Cerebellar nuclear complex (tissue), 1 donor: ENCODE data around the gene MLLT1.

Experiments
- DNase-seq, 2 experiments: peaks; one replicate each; lab custom pipeline; 2025; lab: John Stamatoyannopoulos, UW

The MLLT1 gene

DNA sequence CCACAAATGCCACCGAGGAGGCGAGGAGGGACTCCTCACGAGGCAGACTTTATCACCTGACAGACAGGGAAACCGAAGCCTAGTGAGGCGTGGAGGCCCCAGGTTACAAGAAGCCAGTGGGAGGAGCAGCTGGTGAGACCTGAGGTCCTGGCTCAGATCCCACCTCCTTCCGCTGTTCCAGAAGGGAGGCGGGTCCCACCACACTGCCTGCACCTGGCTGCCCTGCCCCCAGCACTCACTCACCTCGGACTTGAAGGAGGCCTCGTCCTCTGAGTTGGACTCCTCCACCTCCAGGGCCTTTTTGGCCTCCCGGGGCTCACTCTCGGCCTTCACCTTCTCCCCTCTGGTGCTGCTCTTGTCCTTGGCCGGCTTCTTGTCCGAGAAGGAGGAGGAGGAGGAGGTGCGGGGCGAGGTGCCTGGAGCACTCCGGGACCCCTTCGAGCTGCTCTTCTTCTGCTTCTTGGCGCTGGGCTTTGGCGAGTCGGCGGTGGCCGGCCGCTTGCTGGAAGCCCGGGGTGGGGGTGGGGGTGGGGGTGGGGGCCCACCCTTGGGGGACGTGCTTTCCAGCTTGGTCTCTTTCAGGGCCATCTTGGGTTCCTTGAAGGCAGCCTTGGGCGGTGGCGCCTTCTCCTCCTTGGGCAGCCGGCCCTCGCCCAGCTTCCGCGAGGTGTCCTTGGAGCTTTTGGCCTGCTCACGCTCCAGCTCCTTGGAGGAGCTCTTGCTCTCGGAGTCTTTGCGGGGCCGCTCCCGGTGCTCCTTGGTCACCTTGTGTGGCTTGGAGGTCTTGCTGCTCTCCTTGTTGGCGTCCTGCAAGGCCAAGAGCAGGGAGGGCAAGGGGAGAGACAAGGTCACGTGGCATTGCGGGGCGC is 57.7 kb downstream of the MLLT1 start:
- no peak for DNase-seq

DNA sequence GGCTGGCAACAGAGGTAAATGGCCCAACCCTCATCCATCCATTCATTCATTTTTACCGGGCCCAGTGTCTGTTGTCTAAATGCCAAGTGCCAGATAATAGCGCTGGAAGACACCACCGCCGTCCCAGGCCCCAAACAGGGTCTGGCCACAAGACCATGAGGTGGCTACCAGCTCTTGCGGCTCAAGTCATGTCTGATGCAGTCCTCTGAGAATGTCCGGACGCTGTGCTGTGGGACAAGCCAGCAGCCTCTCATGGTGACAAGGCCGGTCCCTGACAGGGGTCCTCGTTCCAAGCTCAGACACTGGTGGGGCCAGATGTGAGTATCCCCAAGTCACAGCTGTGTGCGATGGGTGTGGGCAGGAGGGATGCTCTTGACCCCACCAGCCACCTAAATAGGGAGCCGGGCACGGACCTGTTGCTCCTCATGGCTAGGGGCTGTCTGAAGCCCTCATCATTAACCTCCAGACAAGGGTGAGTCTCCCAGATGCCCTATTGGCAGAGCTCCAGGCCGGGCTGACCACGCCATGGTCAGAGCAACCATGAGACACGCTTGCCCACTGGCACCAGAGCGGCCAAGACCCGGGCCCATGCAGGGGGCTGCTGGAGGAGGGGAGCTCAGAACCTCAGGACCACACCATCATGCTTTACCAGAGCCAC is 58.4 kb downstream of the MLLT1 start:
- DNase-seq: no peak

DNA sequence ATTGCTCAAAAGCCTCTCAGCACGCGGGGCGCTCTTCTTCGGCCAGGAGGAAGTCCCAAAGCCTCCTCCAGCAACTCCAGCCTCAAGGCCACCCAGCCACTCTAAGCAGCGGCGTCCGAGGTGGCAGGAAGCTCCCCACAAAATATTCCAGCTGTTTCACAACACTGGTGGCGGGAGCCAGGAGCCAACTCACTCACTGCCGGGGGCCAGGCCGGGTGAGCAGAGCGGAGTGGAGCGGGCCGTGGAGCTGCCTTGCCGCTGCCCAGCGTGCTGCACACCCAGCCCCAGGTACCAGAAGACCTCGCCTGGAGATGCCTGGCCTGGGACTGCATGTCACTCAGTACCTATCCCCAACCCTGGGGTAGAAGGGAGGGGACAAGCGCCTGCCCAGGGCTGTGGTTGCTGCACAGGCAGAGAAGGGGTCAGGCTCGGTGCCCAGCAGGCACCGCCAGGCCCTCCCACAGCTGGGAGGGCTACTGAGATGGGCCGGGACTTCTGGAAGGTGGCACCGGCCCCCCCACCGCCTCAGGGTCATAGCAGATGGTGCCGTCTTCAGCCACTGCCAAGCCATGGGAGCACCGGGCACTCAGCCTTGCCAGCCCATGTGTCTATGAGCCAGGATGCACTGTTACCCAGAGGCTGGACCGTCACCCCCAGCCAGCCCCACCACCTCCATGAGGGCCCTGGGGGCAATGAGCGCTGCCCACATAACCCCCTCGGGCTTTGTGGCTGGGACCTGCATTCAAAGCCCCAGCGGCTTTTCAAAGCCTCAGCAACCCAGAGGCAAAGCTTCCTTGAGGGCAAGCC is 59.2 kb downstream of the MLLT1 start:
- DNase-seq: peak in 1 of 2 experiments; percentile 35

DNA sequence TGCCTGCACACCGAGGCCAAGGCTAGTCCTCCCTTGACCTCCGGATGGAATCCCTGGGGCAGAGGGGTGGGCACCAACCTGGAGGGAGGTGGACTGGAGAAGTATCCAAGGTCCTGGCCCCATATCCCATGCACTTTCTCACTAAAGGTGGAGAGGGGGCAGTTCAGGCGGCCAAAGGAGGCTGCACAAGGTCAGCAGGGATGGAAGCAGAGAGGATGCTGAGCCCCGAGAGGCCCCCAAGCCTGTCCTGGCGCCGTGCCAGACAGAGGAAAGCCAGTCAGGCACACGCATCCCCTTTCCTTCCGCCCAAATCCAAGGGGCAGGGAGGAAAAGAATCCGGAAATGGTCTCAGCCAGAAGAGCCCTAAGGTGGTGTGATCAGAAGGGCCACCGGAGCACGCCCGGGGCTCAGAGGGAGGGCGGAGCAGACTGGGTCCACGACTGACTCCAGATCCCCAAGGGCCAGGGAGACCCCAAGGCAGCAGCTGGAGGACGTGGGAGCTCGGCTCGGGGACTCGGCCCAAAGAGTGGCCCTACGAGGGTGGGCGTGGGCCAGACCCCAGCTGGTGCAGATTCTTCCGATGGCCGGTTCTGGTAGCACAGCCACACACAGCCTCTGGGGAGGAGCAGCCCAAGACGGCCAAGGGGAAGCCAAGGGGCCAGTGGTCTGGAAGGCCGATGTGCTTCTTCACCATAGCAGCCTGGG is 60.0 kb downstream of the MLLT1 start:
- DNase-seq: no peak

DNA sequence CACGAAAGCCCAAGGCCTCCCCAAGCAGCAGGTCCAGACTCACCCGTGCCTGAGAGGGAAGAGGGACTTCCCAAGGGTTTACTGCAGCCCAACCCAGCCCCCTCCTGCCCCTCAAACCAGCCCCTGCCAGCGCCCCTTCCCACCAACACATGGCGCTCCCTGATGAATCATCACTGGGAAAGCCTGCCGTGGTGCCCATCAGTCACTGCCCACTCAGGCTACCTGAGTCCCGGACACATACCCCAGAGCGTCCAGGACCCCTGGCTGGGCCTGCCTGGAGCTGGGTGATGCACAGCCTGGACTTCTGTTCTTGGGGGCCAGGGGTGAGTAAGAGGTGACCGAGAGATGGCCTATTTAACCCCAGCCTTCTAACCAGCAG is 60.6 kb downstream of the MLLT1 start:
- DNase-seq: no peak

DNA sequence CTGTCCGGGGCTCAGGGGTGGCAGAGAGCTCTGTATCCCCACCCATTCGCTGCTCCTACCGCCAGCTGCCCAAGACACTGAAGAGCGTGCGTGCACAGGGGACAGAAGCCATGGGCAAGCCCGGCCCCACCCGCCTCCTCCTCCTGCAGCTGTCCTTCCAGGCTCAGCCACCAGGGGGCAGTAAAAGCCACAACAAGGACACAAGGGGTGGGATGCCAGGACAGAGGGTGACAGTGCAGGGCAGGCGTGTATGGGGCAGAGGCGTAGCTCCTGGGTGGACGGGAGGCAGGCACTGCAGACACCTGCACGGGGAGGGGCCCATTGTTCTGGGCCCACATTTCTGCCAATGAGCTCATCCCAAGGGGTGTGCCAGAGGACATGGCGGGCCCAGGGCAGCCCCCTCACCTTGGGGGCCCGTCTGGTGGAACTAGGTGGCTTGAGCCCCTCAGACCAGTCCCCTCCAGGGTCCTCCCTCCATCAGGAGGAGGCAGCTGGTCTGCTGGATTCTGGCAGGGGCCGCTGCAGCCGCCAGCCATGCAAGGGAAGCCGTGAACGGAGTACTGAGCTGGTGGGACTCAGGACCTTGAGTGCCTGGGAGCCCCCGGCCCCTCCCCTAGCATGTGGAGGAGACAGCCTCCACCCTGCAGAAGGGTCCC is 61.2 kb downstream of the MLLT1 start:
- DNase-seq: peak in 1 of 2 experiments; percentile 69

DNA sequence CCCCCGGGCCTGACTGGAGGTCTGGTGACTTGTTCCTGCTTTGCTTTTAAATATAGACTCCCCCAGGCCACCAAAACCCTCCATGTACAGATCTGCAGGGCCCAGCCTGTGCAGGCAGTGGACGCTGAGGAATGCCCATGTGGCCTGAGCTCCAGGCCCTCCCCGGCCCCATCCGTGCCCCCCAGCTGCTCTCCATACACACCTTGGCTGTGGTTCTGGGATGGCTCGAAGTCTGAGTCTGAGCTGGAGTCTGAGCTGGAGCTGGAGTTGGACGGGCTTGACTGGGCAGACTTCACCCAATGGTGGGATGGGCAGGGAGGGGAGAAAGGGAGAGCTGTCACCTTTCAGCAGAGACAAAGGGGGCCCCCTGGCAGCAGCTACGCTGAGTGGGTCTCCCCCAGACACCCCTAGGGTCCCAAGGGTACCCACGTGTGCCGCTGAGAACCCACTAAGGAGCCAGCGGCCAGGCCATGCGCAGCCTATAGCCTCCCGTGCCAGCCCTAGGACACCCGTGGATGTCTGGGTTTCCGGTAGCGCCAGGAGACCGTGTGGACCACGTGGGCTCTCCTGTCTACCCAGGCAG is 61.9 kb downstream of the MLLT1 start:
- no peak for DNase-seq

DNA sequence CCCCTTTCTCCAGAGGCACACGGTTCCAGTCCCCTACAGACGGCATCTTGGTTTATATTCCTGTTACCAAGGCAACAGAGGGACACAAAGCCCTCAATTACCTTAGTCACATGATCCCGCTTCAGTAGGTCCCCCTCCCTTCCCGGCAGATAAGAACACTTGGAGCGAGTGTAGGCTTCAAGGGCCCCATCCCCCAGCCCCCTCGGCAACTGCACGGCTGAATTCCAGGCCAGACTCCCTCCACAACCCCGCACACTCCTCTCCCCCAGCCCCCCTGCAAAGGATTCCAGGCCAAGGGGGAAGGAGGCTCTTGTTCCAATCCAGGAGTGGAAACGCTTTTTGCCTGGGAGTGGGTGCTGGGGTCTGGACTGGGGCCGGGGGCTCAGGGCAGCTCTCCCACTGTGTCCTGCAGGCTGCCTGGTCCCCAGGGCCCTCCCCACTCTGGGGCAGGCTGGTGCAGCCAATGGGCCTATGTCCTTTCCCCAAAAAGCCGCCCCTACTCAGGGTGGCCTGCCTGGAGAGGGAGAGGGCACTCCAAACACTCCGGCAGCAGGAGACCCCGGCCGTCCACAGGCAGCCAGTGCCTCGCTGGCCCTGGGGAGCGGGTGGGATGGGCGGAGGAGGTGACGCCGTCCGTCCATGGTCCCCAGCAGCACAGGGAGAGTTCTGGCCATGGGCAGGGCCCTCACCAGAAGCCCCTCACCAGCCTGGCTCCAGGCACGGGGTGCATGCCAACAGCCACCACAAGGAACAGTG is 62.6 kb downstream of the MLLT1 start:
- DNase-seq: no peak

DNA sequence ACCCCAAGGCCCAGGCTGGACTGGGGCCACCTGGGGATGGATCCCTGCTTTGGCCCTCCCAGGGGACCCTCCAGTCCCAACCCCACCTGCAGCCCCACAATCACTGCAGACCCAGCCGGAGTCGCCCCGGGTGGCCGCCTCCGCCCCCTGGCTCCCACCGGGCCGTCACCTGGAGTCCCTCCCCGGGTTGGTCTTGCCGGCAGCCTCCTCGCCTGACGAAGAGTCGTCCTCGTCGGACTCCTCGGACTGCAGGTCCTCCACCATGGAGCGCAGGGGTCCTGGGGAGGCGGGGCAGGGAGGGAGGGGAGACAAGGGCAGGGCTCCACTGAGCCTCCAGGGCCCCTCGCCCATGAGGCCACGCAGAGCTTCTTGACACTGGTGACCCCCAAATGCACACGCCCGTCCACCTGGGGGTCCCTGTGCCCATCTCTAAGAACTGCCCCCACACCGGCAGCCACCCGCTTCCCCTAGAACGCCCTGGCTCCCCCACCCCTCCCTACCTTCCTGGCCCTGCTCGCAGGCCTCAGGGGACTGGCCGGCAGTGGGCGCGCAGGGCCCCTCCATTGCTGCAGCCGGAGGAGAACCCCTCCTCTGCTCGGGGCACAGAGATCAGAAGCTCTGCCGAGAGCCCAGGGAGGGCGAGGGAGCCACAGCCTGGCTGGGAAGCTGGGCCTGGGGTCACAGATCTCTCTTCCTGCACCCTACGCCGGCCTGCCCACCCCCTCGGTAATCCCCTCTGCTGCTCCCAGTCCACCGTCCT is 63.4 kb downstream of the MLLT1 start:
- DNase-seq: no peak

DNA sequence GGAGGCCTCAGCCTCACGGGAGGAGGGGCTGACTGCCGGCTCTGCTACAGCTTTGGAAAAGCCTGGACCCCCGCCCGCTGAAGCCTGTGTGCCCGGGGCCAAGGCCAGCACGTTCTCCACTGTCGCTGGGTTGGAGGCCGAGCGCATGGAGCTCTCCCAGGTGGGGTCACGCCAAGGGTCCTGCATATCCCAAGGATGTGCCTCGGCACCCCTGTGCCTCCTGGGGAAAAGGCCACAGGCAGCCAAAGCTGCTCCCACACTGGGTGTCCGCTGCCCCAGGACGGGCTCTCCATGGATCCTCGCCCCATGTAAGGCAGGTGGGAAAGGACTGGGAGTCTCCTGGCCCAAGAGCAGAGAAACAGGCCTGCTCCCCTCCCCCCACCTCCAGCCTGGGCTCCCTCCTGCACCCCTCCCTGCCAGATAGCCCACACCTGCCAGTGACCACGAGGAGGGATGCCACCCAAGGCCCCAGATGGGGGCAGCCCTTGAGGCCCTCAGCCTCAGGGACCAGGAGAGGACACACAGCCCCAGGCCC is 64.0 kb downstream of the MLLT1 start:
- no peak for DNase-seq

DNA sequence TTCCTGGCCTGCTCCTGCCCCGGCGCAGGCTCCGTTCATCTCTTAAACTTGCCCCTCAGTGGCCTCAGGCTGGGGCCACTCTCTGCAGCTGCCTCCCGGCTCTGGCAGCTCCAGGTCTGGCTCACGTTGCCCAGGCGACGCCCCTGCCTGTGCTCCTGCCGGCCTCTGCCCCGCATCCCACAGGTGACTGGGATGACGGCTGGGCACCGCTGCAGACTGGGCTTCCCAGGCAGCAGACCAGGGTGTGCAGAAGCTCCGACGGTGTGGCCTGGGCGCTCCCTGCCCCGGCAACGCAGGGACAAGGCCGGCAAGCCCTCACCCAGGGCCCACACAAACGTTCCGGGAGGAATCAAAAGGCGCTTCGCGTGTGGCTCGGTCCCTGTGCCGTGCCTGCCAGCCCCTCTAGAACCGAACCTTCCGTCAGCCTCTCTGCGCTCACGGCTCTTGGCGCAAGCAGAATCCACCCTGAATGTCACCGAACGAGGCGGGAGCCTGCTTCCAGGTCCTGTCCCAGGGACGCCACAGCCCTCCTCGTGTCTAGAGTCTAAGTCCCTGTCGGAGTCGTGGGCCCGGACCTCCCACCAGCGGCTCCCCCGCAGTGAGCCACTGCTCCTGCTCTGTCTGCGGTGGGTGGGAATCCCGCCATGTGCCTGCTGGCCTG is 64.8 kb downstream of the MLLT1 start:
- DNase-seq: no peak

DNA sequence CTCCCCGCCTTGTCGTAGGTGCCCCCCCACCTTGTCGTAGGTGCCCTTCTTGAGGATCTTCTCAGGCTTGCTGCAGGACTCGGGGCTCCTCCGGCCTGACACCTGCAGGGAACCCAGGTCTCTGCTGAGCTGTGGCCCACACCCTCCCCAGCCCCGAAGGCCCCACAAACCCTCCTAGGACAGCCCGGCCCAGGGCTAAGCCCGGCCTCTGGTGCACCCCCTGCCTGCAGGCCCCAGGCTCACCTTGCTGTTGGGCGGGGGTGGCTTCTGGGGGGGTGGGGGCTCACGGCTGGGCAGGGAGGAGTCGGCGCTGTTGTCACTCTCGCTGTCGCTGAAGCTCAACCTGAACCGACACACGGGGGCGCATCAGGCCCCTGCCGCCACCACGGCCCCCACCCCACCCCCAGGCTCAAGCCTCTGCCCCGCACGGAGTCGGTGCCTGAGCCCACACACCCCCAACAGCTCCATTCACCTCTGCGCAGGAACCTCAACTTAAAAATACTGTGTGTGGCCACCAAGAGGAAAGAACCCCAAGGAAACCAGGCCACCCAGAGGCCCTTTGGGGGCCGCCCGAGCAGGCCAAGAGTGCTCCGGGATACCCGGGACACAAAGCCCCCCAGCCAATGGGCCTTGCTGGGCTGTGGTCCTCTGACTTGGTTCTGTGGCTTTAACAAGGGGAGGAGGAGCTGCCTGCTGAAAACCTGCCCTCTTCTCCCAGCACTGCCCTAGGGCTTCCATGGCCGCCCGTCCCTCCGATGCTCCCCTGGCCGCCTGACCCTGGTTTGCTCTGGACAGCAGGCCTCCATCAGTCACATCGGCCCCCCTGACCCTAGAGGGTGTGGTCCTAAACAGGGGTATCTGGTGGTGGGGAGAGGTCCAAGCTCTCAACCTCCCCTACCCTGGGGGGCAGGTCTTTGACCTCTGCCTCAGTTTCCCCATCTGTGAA is 65.8 kb downstream of the MLLT1 start:
- no peak for DNase-seq

DNA sequence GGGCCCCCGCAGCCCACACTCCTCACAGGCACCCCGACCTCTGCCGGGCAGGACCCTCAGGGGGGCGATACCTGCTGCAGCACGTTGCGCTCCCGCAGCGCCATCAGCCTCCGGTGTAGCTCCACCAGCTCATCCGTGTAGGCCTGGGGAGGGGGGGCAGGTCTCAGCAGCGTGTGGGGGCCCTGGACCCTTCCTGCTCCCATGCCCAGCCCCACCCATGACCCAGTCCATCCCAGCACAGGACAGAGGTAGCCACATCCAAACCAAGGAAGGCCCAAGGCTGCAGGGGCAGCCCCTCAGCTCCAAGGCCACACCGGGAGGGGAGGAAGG is 66.5 kb downstream of the MLLT1 start:
- no peak for DNase-seq

DNA sequence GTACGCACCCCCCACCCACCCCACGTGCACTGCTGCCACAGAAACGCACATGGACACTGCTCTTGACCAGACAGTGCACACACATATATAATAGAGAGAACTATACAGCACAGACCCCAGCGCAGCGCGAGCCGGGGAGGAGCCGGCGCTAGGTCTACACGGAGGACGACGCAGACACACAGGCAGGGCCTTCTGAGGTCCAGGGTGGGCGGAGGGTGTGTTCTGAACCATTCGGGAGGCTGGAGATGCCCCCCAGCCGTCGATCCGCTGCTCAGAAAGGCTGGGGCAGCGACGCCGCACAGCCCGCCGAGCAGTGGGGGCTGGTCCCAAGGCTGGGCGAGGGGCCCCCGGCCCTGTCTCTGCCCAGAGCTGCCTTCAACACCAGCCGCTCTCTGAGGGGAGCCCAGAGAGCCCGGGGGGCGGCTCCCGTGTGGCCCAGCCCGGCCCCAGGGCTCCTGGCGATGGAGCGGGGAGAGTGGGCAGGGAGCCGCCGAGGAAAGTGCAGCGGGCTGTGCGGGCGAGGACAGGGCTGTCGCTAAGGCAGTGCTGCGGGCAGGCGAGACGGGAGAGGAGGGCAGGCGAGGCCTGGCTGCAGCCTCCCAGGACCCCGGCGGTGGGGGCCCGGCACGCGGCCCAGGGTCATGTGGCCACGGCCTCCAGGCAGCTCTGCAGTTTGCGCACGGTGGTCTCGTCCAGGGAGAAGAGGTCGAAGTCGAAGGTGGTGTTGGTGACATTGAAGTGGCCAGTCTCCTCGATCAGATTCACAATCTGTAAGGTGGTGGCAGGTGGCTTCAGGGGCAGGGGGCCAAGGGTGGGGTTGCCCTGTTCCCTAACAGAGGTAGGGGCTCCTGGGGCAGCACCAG is 67.1 kb downstream of the MLLT1 start:
- DNase-seq: no peak

DNA sequence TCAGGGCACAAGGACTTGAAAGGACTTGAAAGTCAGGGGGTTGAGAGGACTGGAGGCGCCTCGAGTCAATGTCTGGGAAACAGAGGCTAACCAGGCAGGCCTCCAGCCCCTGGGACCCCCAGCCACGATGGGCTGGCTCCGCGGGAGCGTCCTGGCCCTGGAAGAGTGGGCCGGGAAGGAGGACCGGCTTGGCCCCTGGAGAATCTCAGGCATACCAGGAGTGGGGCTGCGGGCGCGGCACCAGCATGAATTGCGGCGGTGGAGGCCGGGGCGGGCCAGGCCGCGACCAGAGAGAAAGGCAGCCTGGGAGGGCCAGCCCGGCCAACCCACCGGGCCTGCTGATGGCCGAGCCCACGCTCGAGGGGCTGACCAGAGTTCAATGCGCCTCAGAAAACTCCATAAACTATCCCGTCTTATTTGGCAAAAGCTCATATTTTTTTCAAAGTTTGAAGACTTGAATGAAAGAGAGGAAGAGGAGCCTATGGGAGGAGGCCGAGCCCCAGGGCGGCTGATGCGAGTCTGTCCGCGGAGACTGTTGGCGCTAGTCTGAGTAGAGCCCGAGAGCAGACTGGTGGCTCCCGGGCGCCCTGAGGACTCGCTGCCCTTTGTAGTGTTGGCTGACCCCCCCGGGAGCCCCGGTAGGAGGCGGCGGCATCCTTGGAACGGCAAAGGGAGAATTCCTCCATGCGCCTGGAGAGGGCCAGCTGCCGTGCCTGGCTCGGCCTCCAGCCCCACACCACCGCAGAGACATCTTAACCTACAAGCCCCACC is 68.0 kb downstream of the MLLT1 start:
- no peak for DNase-seq
